ENCODE data around the gene CHRNA5. TPM values are rescaled to one million over a fixed set of nuclear protein-coding genes. Genes with fewer than 3 reads are reported as not detected.

Gene CHRNA5
- total and polyA plus RNA-seq, 4 donors: 0.25 to 1.6 (median 0.62) TPM

DNA sequence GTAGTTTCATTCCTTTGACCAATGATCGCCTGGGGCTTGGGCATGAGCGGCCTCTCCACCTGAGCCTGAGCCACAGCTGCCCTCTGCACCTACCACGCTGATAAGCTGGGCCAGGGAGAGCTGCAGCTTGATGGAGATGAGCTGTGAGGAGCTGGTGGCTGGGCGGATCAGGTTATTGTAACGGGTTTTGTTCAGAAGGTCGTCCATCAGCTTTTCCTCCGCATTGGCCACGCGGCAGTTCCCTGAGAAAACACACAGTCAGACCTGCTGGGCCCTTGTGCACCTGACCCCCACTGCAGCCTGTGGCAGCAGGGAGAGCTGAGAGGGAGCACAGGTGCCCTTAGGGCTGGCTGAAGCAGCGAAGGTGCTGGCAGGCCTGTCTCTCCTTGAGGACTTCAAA is 70.0 kb downstream of the CHRNA5 start:
- H3K4me3 ChIP-seq (ENCODE audit: low read length in 2 of 2): no peak overlapping the region
- no peaks in the 10 kb centered on the region for H3K27me3 ChIP-seq (ENCODE audit: control insufficient read depth in 1 of 2, insufficient read depth in 2 of 2, low read length in 1 of 2)
- WGBS, 2 donors: 92 to 93% methylated on average over 10 of the region's 10 CpGs
- no peaks in the 10 kb centered on the region for H3K36me3 ChIP-seq (ENCODE audit: control insufficient read depth in 1 of 2, insufficient read depth in 2 of 2, low read length in 1 of 2)
- H3K27ac ChIP-seq (ENCODE audit: low read depth in 1 of 2, low read length in 2 of 2): no peak overlapping the region
- no peaks in the 10 kb centered on the region for H3K4me1 ChIP-seq (ENCODE audit: control insufficient read depth in 1 of 2, insufficient read depth in 2 of 2, low read length in 2 of 2)
- DNase-seq (no peak), ATAC-seq (ENCODE audit: low FRiP score) (no peak)
- intact Hi-C loops (cut with DNase I): no loop called here
- H3K9me3 ChIP-seq (ENCODE audit: control insufficient read depth, low read length): no peaks in the 10 kb centered on the region

DNA sequence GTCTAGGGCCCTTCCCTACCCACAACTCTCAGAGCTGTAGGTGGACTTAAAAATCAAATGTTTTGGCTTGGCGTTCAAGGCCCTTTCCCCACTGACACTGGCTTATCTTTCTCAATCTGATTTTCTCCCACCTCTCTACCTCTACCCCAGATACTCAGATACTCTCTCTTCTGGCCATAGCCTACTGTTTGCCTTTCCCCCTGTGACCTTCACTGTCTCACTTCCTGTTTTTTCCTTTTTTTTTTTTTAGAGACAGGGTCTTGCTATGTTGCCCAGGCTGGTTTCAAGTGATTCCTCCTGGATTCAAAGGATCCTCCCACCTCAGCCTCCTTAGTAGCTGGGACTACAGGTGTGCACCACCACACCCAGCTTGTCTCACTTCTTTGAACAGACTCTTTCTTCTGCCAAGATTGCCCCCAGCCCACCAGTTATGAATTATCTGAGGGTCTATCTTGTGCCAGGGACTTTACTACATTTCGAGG is 71.1 kb downstream of the CHRNA5 start:
- WGBS, 2 donors: 91 to 92% methylated on average over 2 of the region's 2 CpGs

DNA sequence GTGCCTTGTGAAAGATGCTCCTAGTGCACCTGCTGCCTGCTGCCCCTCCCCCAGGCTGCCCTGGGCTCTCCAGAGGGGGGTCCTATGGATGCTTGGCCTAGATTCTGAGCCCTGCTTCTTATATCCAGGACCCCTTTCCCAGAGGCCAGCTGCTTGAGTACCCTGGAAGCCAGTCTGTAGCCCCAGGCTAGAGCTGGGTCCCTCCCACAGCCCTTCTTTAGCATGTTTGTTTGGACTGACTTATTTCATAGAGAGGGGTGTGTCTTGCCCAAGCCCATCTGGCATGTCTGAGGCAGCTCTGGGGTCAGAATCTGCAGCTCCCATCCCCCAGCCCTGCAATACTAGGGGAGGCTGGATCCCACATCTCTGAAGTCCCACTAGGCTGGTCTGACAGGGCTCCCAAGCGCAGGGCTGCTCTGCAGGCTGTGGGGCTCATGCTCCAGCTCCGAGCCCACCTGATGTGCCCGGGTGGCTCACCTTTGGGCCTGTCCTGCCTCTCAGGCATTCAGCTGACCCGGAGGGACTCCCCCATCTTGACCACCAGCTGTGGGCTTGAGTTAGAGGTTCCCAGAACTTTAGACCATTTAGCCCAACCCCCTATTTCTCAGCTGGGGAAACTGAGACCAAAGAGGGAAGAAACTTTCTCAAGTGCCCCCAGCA is 72.6 kb downstream of the CHRNA5 start:
- Histone ChIP-seq H3K9me3 (ENCODE audit: control insufficient read depth, low read length) (no peaks in the 10 kb centered on the region), H3K4me3 (ENCODE audit: low read length in 2 of 2) (no peak overlapping the region), H3K27me3 (ENCODE audit: control insufficient read depth in 1 of 2, insufficient read depth in 2 of 2, low read length in 1 of 2) (no peaks in the 10 kb centered on the region), H3K36me3 (ENCODE audit: control insufficient read depth in 1 of 2, insufficient read depth in 2 of 2, low read length in 1 of 2) (no peaks in the 10 kb centered on the region), H3K27ac (ENCODE audit: low read depth in 1 of 2, low read length in 2 of 2) (no peak overlapping the region), H3K4me1 (ENCODE audit: control insufficient read depth in 1 of 2, insufficient read depth in 2 of 2, low read length in 2 of 2) (no peaks in the 10 kb centered on the region)
- intact Hi-C loops (cut with DNase I): no loop called here
- no peak for DNase-seq
- WGBS, 2 donors: 84 to 88% methylated on average over 4 of the region's 4 CpGs
- ATAC-seq (ENCODE audit: low FRiP score): no peak

More for the DNA sequence above, 71.1 kb downstream of the CHRNA5 start:
- Histone ChIP-seq H3K4me1 (ENCODE audit: control insufficient read depth in 1 of 2, insufficient read depth in 2 of 2, low read length in 2 of 2) (no peaks in the 10 kb centered on the region), H3K36me3 (ENCODE audit: control insufficient read depth in 1 of 2, insufficient read depth in 2 of 2, low read length in 1 of 2) (no peaks in the 10 kb centered on the region), H3K9me3 (ENCODE audit: control insufficient read depth, low read length) (no peaks in the 10 kb centered on the region), H3K27ac (ENCODE audit: low read depth in 1 of 2, low read length in 2 of 2) (no peak overlapping the region), H3K4me3 (ENCODE audit: low read length in 2 of 2) (no peak overlapping the region), H3K27me3 (ENCODE audit: control insufficient read depth in 1 of 2, insufficient read depth in 2 of 2, low read length in 1 of 2) (no peaks in the 10 kb centered on the region)
- intact Hi-C loops (cut with DNase I): no loop called here
- DNase-seq (no peak), ATAC-seq (ENCODE audit: low FRiP score) (no peak)

DNA sequence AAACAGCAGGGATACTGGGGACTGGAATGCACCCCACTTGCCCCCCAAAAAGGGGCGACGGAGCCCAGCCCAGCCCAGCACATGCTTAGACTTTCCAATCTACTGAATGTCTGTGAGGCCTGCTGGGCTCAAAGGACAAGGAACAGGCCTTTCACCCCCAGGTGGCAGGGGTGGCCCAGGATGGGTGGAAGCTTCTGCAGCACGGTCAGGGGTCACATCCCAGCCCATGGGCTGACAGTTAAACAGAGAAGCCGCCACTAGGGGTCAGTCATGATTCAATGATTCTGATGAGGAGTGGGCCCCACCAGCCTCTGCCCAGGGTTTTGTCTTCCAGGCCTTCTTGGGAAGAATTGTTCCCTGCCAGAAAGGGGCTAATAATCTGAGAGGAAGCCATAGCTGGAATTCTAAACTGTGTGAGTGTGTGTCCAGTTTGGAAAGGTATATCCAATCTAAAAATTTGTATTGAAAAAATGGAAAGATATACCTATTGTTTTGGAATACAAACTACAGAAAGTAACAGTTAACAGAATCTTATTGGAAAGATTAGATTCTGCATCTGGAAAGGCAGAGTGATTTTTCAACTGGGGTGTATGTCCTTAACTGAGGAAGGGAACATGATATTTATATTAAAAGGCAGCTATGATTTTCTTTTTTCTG is 73.5 kb downstream of the CHRNA5 start:
- Histone ChIP-seq H3K36me3 (ENCODE audit: control insufficient read depth in 1 of 2, insufficient read depth in 2 of 2, low read length in 1 of 2) (no peaks in the 10 kb centered on the region), H3K27me3 (ENCODE audit: control insufficient read depth in 1 of 2, insufficient read depth in 2 of 2, low read length in 1 of 2) (no peaks in the 10 kb centered on the region), H3K27ac (ENCODE audit: low read depth in 1 of 2, low read length in 2 of 2) (no peak overlapping the region), H3K9me3 (ENCODE audit: control insufficient read depth, low read length) (no peaks in the 10 kb centered on the region), H3K4me3 (ENCODE audit: low read length in 2 of 2) (no peak overlapping the region), H3K4me1 (ENCODE audit: control insufficient read depth in 1 of 2, insufficient read depth in 2 of 2, low read length in 2 of 2) (no peaks in the 10 kb centered on the region)
- ATAC-seq (ENCODE audit: low FRiP score) (no peak), DNase-seq (no peak)
- 49 to 51% methylated on average over 4 of the region's 4 CpGs for WGBS, 2 donors
- intact Hi-C loops (cut with DNase I): no loop called here

DNA sequence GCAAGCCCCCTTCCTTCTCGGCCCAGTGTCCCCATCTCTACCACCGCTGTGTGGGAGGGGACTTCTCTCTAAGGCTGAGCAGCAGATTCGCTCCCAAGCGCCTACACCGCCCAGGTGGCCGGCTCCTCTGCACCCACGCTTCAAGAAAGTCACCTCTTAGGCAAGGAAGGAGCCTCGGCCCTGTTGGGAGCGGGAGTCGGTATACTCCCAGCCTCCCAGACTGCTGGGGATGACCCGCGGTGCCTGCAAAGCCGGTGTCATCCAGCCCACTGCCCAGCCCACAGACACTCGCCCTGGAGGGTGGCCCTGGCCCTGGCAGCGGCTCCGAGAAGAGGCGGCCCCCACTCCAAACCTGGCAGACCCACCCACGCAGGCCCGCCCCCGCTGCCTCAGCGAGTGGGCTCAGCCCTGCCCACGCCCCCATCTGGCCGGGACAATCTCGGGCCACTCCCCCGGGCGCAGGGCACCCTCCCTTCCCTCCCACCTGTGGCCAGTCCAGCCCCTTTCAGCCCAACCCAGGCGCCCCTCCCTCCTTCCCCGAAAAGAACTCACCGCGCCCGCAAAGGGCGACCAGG is 75.3 kb downstream of the CHRNA5 start:
- Histone ChIP-seq H3K36me3 (ENCODE audit: control insufficient read depth in 1 of 2, insufficient read depth in 2 of 2, low read length in 1 of 2) (no peaks in the 10 kb centered on the region), H3K4me1 (ENCODE audit: control insufficient read depth in 1 of 2, insufficient read depth in 2 of 2, low read length in 2 of 2) (peaks cover 0 to 3% of the 10 kb centered on the region in 2 donors), H3K4me3 (ENCODE audit: low read length in 2 of 2) (peak overlapping the region in 1 of 2 donors; percentile 30), H3K27me3 (ENCODE audit: control insufficient read depth in 1 of 2, insufficient read depth in 2 of 2, low read length in 1 of 2) (no peaks in the 10 kb centered on the region), H3K27ac (ENCODE audit: low read depth in 1 of 2, low read length in 2 of 2) (no peak overlapping the region), H3K9me3 (ENCODE audit: control insufficient read depth, low read length) (no peaks in the 10 kb centered on the region)
- WGBS, 2 donors: 23 to 32% methylated on average over 24 to 32 of the region's 32 CpGs
- DNase-seq (no peak), ATAC-seq (ENCODE audit: low FRiP score) (peak; percentile 32)
- intact Hi-C loops (cut with DNase I): loop anchor here in 1 of 2 donors (10.0 kb wide), 1 partner anchor 544 kb away; no protein-coding TSS in a partner anchor

DNA sequence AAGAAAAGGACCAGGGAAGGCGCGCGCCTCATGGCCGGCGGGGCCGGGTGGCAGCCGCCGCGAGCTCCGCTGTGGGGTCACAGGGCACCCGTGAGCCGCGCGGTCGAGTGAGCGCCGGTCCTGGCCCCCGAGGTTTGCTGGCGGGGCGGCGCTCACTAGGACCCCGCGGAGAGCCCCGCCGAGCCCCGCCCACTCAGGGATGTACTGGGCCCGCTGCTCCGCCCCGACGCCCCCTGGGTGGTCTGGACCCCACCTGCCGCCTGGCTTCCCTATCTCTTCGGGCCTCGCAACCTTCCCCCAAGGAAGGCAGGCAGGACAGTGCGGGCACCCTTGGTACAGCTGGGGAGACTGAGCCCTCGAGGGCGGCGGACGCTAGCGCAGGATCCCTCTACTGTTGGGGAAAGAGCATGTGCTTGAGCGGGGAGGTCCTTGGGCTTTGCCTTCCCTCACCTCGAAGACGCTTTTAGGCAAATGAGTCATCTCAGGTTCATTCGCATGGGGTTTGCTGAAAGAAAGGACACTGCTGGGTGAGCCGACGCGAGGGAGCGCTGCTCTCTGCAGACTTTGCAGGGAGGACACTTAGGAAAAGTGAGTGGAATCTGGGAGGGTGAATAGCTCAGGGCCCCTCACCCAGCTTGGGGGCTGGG is 75.9 kb downstream of the CHRNA5 start, which contains the start of gene CHRNB4:
CHRNB4 (minus strand) TSS at position 109 of the 647 bp plus-strand sequence; CDS start at position 32, 77 bp downstream.
- DNase-seq (peak in 1 of 2 donors; percentile 75), ATAC-seq (ENCODE audit: low FRiP score) (peak; percentile 61)
- intact Hi-C loops (cut with DNase I): loop anchor here in 1 of 2 donors (10.0 kb wide), 1 partner anchor 544 kb away; no protein-coding TSS in a partner anchor
- H3K4me3 ChIP-seq (ENCODE audit: low read length in 2 of 2): peak within 1 kb of the TSS in 1 of 2 donors; percentile 30
- 14 to 21% methylated on average over 25 to 47 of the region's 47 CpGs for WGBS, 2 donors
- H3K4me1 ChIP-seq (ENCODE audit: control insufficient read depth in 1 of 2, insufficient read depth in 2 of 2, low read length in 2 of 2): peaks cover 0 to 3% of the 10 kb centered on the region in 2 donors
- H3K27me3 ChIP-seq (ENCODE audit: control insufficient read depth in 1 of 2, insufficient read depth in 2 of 2, low read length in 1 of 2): no peaks in the 10 kb centered on the region
- no peaks in the 10 kb centered on the region for H3K9me3 ChIP-seq (ENCODE audit: control insufficient read depth, low read length)
- H3K36me3 ChIP-seq (ENCODE audit: control insufficient read depth in 1 of 2, insufficient read depth in 2 of 2, low read length in 1 of 2): no peaks in the 10 kb centered on the region
- no peak within 1 kb of the TSS for H3K27ac ChIP-seq (ENCODE audit: low read depth in 1 of 2, low read length in 2 of 2)

DNA sequence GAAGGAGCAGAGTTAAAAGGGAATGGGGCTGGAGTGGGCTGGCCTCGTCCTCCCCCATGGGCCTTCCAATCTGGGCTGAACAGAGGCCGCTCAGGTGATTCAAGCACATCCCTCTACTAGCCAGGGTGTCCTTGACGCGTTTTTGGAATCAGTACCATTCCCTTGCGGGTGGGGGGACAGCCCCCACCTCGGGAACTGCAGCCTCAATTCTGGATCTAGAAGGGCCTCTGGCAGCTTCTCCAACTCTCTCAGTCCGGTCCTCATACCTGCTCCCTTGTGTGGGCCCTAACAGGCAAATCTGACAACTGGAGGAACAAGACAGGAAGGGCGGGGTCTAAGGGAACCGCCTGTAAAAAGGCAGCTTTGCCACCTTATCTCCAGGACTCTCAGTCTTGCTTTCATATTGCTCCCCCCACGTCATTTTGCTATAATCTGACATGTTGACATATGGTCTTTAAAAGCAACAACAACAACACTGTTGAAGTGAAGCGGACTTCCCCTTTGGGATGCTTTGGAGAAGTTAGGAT is 76.5 kb downstream of the CHRNA5 start:
- DNase-seq (no peak), ATAC-seq (ENCODE audit: low FRiP score) (peak; percentile 4)
- Histone ChIP-seq H3K27ac (ENCODE audit: low read depth in 1 of 2, low read length in 2 of 2) (no peak overlapping the region), H3K9me3 (ENCODE audit: control insufficient read depth, low read length) (no peaks in the 10 kb centered on the region), H3K4me1 (ENCODE audit: control insufficient read depth in 1 of 2, insufficient read depth in 2 of 2, low read length in 2 of 2) (peaks cover 0 to 3% of the 10 kb centered on the region in 2 donors), H3K27me3 (ENCODE audit: control insufficient read depth in 1 of 2, insufficient read depth in 2 of 2, low read length in 1 of 2) (no peaks in the 10 kb centered on the region), H3K4me3 (ENCODE audit: low read length in 2 of 2) (no peak overlapping the region), H3K36me3 (ENCODE audit: control insufficient read depth in 1 of 2, insufficient read depth in 2 of 2, low read length in 1 of 2) (no peaks in the 10 kb centered on the region)
- WGBS, 2 donors: 75 to 79% methylated on average over 11 of the region's 11 CpGs
- intact Hi-C loops (cut with DNase I): loop anchor here in 1 of 2 donors (10.0 kb wide), 1 partner anchor 543 kb away; no protein-coding TSS in a partner anchor

DNA sequence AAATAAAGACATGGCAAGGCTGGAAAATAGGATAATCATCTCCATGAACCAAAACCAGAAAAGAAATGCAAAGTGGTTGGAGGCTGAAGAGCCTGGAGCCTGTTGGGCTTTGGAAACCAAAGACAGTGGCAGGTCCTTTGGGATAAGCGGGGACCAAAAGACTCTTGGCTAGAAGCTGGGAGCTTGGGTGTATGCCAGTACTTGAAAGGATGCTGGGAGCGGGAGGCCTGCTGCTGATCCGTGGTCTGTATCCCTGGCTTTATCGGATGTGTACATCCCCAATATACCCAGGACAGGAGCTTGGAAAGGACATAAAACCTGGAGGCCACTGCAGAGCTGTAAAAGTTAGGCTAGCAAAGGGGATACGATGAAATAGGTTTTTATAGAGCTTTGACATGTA is 77.0 kb downstream of the CHRNA5 start:
- Histone ChIP-seq H3K9me3 (ENCODE audit: control insufficient read depth, low read length) (no peaks in the 10 kb centered on the region), H3K4me1 (ENCODE audit: control insufficient read depth in 1 of 2, insufficient read depth in 2 of 2, low read length in 2 of 2) (peaks cover 0 to 3% of the 10 kb centered on the region in 2 donors), H3K27me3 (ENCODE audit: control insufficient read depth in 1 of 2, insufficient read depth in 2 of 2, low read length in 1 of 2) (no peaks in the 10 kb centered on the region), H3K36me3 (ENCODE audit: control insufficient read depth in 1 of 2, insufficient read depth in 2 of 2, low read length in 1 of 2) (no peaks in the 10 kb centered on the region), H3K27ac (ENCODE audit: low read depth in 1 of 2, low read length in 2 of 2) (no peak overlapping the region), H3K4me3 (ENCODE audit: low read length in 2 of 2) (no peak overlapping the region)
- ATAC-seq (ENCODE audit: low FRiP score) (no peak), DNase-seq (no peak)
- intact Hi-C loops (cut with DNase I): loop anchor here in 1 of 2 donors (10.0 kb wide), 1 partner anchor 542 kb away; no protein-coding TSS in a partner anchor
- WGBS, 2 donors: 31 to 37% methylated on average over 5 of the region's 5 CpGs

All from aorta (tissue), 5 donors.